Measurements from ENCODE around the gene FOXO3. TPM values are rescaled to one million over a fixed set of nuclear protein-coding genes. Genes with fewer than 3 reads are reported as not detected.

FOXO3 gene
- total RNA-seq, 2 experiments from 2014 or later = 7.5 to 9.0 TPM

DNA sequence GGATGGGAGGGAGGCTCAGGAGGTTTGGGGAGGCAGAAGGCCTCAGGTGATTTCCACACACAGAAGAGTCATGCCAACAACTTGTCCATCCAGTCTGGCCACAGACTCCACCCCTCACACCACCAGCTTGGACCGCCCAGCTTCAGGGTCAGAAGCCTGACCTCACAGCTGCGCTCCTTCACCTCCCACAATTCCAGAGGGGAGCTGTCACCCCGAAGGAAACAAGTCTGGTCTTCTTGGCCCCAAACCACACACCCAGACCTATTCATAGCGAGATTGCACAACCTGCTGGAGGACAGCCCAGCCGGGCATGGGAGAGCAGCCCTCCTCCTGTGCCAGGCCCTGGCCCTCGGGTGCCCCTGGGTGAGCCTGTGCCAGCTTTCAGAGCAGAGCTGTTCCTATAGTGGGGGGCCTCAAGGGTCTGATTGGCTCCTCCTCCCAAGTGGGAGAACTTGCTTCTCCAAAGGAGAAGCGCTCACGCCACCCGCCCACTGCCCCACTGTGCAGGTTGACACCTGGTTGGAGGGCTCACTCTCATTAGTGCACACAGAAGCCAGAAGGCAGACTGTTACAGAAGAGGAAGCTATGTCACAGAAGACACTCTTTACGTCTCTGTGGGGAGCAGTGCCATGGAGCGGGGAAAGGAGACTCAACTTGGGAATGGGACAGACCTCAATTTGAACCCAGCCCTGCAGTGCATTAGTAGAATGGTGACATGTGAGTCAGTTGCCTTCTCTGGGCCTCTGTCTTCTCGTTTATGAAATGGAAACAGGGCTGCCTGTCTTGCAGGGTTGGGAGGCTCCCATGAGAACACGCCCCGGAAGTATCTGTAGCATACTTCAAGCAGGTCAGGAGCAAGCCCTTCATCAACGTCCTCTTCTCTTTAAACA, 128.8 kb downstream of the FOXO3 start:
- Mint-ChIP-seq H3K36me3 (ENCODE audit: low read depth) (peaks cover 2% of the 10 kb centered on the region), H3K9me3 (no peaks in the 10 kb centered on the region), H3K27me3 (no peaks in the 10 kb centered on the region), H3K4me3 (no peak overlapping the region), H3K27ac (no peak overlapping the region), H3K4me1 (ENCODE audit: low read depth) (peaks cover 16% of the 10 kb centered on the region)
- ChIA-PET CTCF (no interaction called here), POLR2A (interaction anchor here (0.8 kb wide), 1 partner anchor 131 kb away, joined by 4 read pairs; no protein-coding TSS in a partner anchor)
- intact Hi-C loops (cut with micrococcal nuclease) = no loop called here
- no peak for ATAC-seq
- no peak for DNase-seq
- TF ChIP-seq, protein P1, sequence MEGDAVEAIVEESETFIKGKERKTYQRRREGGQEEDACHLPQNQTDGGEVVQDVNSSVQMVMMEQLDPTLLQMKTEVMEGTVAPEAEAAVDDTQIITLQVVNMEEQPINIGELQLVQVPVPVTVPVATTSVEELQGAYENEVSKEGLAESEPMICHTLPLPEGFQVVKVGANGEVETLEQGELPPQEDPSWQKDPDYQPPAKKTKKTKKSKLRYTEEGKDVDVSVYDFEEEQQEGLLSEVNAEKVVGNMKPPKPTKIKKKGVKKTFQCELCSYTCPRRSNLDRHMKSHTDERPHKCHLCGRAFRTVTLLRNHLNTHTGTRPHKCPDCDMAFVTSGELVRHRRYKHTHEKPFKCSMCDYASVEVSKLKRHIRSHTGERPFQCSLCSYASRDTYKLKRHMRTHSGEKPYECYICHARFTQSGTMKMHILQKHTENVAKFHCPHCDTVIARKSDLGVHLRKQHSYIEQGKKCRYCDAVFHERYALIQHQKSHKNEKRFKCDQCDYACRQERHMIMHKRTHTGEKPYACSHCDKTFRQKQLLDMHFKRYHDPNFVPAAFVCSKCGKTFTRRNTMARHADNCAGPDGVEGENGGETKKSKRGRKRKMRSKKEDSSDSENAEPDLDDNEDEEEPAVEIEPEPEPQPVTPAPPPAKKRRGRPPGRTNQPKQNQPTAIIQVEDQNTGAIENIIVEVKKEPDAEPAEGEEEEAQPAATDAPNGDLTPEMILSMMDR (IDR thresholded peaks at IDR 0.05) = no peak

DNA sequence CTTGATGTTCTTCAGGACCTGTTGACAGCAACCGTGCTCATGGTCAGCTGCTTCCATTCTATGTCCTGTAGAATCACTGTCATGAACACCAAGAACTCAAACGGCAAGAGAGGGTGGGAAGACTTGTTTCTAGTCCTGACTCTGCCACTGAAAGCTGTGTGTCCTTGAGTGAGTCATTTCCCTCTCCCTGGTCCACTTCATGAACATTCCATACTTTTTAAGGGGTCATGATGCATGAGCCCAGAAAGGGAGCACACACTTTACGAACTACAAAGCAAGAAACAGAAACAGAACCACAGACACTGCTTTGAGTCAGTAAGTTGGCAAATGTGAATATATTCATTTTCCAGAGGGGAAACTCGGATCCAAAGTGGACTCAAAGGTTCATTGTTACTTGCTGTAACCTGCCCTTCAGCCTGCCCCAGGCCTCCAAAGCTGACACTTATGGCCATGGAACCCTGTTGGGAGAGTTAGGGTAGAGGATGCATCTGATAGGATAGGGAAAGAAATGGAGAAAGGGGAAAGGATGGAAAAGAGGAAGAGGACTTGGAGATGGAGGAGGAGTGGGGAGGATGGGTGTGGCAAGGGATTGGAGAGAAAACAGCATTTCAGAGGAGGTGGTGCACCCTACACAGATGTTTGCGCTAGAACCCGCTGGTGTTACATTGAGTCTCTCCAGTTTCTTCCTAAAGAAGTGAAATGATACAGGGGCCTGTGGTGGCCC, 129.8 kb downstream of the FOXO3 start:
- intact Hi-C loops (cut with micrococcal nuclease) = no loop called here
- no peaks in the 10 kb centered on the region for H3K27me3 Mint-ChIP-seq
- DNase-seq (no peak), ATAC-seq (no peak)
- H3K9me3 Mint-ChIP-seq = no peaks in the 10 kb centered on the region
- TF ChIP-seq, protein P1 (IDR thresholded peaks at IDR 0.05) = no peak
- no peaks in the 10 kb centered on the region for H3K36me3 Mint-ChIP-seq (ENCODE audit: low read depth)
- no peak overlapping the region for H3K4me3 Mint-ChIP-seq
- CTCF ChIA-PET = interaction anchor here (0.6 kb wide), 1 partner anchor 149 kb away, joined by 4 read pairs; no protein-coding TSS in a partner anchor
- no peak overlapping the region for H3K27ac Mint-ChIP-seq
- POLR2A ChIA-PET = interaction anchor here (0.8 kb wide), 1 partner anchor 132 kb away, joined by 4 read pairs; no protein-coding TSS in a partner anchor
- peaks cover 9% of the 10 kb centered on the region for H3K4me1 Mint-ChIP-seq (ENCODE audit: low read depth)

DNA sequence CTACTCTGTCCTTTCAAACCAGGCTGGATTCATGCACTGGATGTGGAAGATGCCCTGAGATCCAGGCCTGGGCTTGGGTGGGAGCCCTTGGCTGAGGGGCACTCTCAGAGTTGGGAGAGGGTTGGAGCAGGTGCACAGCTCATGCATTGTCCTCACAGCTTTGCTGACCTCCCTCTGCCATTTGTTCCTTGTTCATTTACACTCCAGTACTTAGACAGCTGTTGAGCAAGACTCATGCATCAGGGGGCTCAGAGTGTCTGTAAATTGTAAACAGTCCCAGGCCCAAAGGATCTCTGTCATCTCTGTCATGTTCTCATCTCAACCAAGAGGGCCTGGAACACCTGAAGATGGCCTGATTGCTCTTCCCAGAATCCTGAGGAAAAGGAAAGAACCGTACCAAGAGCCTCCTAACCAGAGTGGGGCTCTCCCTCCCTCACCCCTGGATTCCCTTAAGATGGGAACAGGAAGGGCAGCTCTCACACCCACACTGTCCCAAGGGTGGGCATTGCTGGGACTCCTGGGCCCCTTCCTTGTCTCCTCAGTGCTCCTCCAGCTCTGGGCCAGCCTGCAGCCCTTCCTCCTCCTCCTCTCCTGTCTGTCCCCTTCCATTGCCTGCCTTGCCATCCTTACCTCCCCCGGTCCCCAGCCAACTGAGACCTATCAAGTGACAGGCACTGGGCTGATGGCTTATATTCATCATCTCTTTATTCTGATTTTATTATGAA, 132.9 kb downstream of the FOXO3 start:
- POLR2A ChIA-PET = no interaction called here
- ATAC-seq = no peak
- Mint-ChIP-seq H3K27ac (no peak overlapping the region), H3K36me3 (ENCODE audit: low read depth) (no peaks in the 10 kb centered on the region), H3K4me1 (ENCODE audit: low read depth) (peaks cover 3% of the 10 kb centered on the region), H3K4me3 (no peak overlapping the region), H3K9me3 (no peaks in the 10 kb centered on the region), H3K27me3 (no peaks in the 10 kb centered on the region)
- intact Hi-C loops (cut with micrococcal nuclease) = no loop called here
- CTCF ChIA-PET = no interaction called here
- TF ChIP-seq, protein P1 (IDR thresholded peaks at IDR 0.05) = no peak
- DNase-seq = no peak

DNA sequence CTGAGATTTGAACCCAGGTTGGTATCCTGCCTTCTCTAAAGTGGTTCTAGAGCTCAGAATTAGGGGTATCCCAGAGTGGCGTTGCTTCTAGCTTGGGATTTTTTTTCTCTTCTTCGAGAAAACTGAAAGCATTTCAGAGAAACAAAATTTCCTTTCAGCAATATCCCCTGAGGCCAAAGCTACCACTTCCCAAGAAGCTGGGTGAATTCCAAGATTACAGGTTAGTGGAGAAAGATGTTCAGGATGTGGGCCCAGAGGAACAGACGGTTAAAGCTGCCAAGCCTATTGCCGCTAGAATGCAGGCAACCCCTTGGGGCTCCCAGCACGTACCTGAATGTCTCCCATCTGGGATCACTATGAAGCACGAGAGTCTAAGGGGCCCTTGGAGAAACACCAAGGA, 134.1 kb downstream of the FOXO3 start:
- no peaks in the 10 kb centered on the region for H3K9me3 Mint-ChIP-seq
- H3K4me3 Mint-ChIP-seq = no peak overlapping the region
- ATAC-seq (no peak), DNase-seq (no peak)
- H3K4me1 Mint-ChIP-seq (ENCODE audit: low read depth) = peaks cover 3% of the 10 kb centered on the region
- H3K36me3 Mint-ChIP-seq (ENCODE audit: low read depth) = no peaks in the 10 kb centered on the region
- ChIA-PET CTCF (interaction anchor here (1.0 kb wide), 1 partner anchor 8 kb away, joined by 4 read pairs; no protein-coding TSS in a partner anchor), POLR2A (no interaction called here)
- no peaks in the 10 kb centered on the region for H3K27me3 Mint-ChIP-seq
- intact Hi-C loops (cut with micrococcal nuclease) = no loop called here
- no peak overlapping the region for H3K27ac Mint-ChIP-seq
- TF ChIP-seq, protein P1 (IDR thresholded peaks at IDR 0.05) = no peak

All from activated CD8-positive, alpha-beta T cell treated with anti-CD3 and anti-CD28 coated beads for 36 hours (primary cell).